AG08396 (cell line): ENCODE results near the gene LMTK3.

Experiments
- DNase-seq: peaks from one replicate; pipeline ENCODE4 v3.0.0; 2012; ENCODE audit warnings: low spot score, mixed read lengths

Gene LMTK3

GRCh38 chr19:48445606-48446481 is 65.8 kb downstream of the LMTK3 start, which contains the start of gene GRWD1:
Gene GRWD1 (plus strand): TSS chr19:48445983. CDS start chr19:48446006, 23 bp downstream.
- DNase-seq: peak; percentile 95

- DNase-seq: peak; percentile 93
Measured at GRCh38 chr19:48445256-48445605, 66.4 kb downstream of the LMTK3 start.

- DNase-seq: peak; percentile 30
Measured at GRCh38 chr19:48444936-48445200, 66.8 kb downstream of the LMTK3 start.

- peak; percentile 23 for DNase-seq
Measured at GRCh38 chr19:48444129-48444935, 67.3 kb downstream of the LMTK3 start.

GRCh38 chr19:48443731-48444128 is 67.9 kb downstream of the LMTK3 start:
- DNase-seq: peak; percentile 31

- peak; percentile 42 for DNase-seq
Measured at GRCh38 chr19:48443256-48443655, 68.4 kb downstream of the LMTK3 start.

- DNase-seq: peak; percentile 9
Measured at GRCh38 chr19:48442116-48443035, 69.3 kb downstream of the LMTK3 start.

- DNase-seq: no peak
Measured at GRCh38 chr19:48441360-48442050, 70.1 kb downstream of the LMTK3 start.

- no peak for DNase-seq
Measured at GRCh38 chr19:48436586-48436985, 75.0 kb downstream of the LMTK3 start.
